HK-2 (cell line): ENCODE measurements around the gene STAT5B.
"Not testable (repeated sequence)": the region's sequence is repeated elsewhere in the genome, so short reads cannot be mapped to it uniquely, and the experiment has no call there.

Experiments used
- DNase-seq: peaks from one replicate; pipeline ENCODE4 v3.0.0-alpha.2; 2018; ENCODE audit not compliant: unreplicated experiment

STAT5B gene

GRCh38 chr17:42306385-42306667 lies 30.1 kb upstream of the STAT5B start:
- no peak for DNase-seq

- no peak for DNase-seq
Observed at GRCh38 chr17:42305543-42306384, 29.6 kb upstream of the STAT5B start.

GRCh38 chr17:42305031-42305330 lies 28.8 kb upstream of the STAT5B start:
- DNase-seq, result not testable (repeated sequence)

GRCh38 chr17:42304187-42305030 lies 28.2 kb upstream of the STAT5B start:
- DNase-seq, result no peak

GRCh38 chr17:42303694-42304093 lies 27.5 kb upstream of the STAT5B start:
- no peak for DNase-seq

GRCh38 chr17:42301022-42301421 lies 24.8 kb upstream of the STAT5B start:
- DNase-seq, result no peak

- DNase-seq, result not testable (repeated sequence)
Observed at GRCh38 chr17:42299913-42300312, 23.7 kb upstream of the STAT5B start.

- DNase-seq, result not testable (repeated sequence)
Observed at GRCh38 chr17:42299361-42299760, 23.2 kb upstream of the STAT5B start.

- DNase-seq, result not testable (repeated sequence)
Observed at GRCh38 chr17:42297775-42298174, 21.6 kb upstream of the STAT5B start.

- DNase-seq, result no peak
Observed at GRCh38 chr17:42296012-42296411, 19.8 kb upstream of the STAT5B start.

- DNase-seq, result no peak
Observed at GRCh38 chr17:42294469-42295398, 18.5 kb upstream of the STAT5B start.

GRCh38 chr17:42291129-42291528 lies 14.9 kb upstream of the STAT5B start:
- no peak for DNase-seq

GRCh38 chr17:42290577-42290976 lies 14.4 kb upstream of the STAT5B start:
- no peak for DNase-seq

GRCh38 chr17:42289611-42290181 lies 13.5 kb upstream of the STAT5B start:
- DNase-seq, result no peak

- DNase-seq, result no peak
Observed at GRCh38 chr17:42288803-42289610, 12.8 kb upstream of the STAT5B start.

GRCh38 chr17:42287977-42288802 lies 12.0 kb upstream of the STAT5B start, which contains the start of gene STAT5A:
Gene STAT5A (plus strand): TSS chr17:42288498. CDS start chr17:42289412, 914 bp downstream.
- peak; percentile 74 for DNase-seq

- peak; percentile 59 for DNase-seq
Observed at GRCh38 chr17:42287305-42287976, 11.2 kb upstream of the STAT5B start.

GRCh38 chr17:42286411-42287221 lies 10.4 kb upstream of the STAT5B start:
- no peak for DNase-seq
